Measurements from ENCODE around the gene PHC2. TPM values are rescaled to one million over a fixed set of nuclear protein-coding genes. Genes with fewer than 3 reads are reported as not detected.

PHC2 gene
- total and polyA plus RNA-seq, 2 of the 13 experiments (the other 11 are each of a cell fraction or from before 2014, with no cell fraction given): 52.5 to 84.9 TPM

DNA sequence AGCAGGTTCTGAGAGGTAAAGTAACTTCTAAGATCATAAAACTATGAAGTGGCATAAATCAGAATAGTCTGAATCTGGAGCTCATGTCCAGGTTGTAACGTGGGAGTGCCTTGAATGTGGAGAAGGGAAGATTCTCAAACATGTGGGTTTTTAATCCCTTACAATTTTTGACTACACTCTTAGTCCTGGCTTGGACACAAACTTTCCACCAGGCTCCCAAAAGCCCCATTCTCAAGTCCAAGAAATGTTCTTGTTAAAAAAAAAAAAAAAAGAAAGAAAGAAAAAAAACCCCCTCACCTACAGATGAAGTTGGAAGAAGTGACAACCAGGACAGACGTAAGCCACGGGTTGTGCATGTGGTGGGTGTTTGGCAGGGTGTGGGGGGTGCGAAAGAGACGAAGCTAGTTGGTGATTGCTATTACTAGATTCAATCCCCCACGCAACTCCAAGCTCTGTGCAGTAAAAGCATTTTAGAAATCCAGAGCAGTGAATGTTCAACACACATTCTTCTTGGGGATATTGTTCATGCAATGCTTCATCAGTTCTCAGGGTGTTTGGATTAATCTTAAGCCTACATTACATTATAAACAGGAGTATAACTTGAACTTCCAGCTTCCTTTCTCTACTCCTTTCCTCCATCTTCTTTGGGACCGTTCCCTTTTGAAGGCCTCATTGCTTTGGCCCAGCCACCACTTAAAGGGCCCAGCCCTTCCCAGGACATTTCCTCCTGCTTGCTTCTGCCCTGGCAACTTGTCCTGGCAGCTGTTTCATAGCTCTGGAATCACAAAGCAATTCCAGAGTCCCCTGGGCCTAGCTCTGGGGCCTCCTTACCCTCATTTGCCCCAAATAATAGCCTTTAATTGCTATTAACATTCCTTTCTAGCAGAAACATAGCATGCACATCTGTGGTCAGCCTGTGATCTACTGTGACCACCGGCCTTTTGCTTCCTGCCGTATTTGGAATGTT lies 41.8 kb downstream of the PHC2 start (continued):
- TF ChIP-seq HNRNPK (IDR thresholded peaks at IDR 0.05; ENCODE audit: low read depth, low read length, poor library complexity, severe bottlenecking) (no peak), REPIN1 (CRISPR knock-in tag; IDR thresholded peaks at IDR 0.05; ENCODE audit: borderline replicate concordance, low read depth) (no peak), ZNF383 (CRISPR knock-in tag; IDR thresholded peaks at IDR 0.05; ENCODE audit: borderline replicate concordance) (no peak), ZNF296 (CRISPR knock-in tag; conservative IDR thresholded peaks at IDR 0.05) (no peak), MZF1 (CRISPR knock-in tag; IDR thresholded peaks at IDR 0.05; ENCODE audit: borderline replicate concordance) (no peak), SALL1 (CRISPR knock-in tag; IDR thresholded peaks at IDR 0.05) (no peak), REXO4 (CRISPR knock-in tag; IDR thresholded peaks at IDR 0.05; ENCODE audit: borderline replicate concordance) (no peak)
- TF ChIP-seq, protein P1, sequence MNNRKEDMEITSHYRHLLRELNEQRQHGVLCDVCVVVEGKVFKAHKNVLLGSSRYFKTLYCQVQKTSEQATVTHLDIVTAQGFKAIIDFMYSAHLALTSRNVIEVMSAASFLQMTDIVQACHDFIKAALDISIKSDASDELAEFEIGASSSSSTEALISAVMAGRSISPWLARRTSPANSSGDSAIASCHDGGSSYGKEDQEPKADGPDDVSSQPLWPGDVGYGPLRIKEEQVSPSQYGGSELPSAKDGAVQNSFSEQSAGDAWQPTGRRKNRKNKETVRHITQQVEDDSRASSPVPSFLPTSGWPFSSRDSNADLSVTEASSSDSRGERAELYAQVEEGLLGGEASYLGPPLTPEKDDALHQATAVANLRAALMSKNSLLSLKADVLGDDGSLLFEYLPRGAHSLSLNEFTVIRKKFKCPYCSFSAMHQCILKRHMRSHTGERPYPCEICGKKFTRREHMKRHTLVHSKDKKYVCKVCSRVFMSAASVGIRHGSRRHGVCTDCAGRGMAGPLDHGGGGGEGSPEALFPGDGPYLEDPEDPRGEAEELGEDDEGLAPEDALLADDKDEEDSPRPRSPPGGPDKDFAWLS (CRISPR knock-in tag; IDR thresholded peaks at IDR 0.05; ENCODE audit: borderline replicate concordance): no peak
- TF ChIP-seq, protein P2, sequence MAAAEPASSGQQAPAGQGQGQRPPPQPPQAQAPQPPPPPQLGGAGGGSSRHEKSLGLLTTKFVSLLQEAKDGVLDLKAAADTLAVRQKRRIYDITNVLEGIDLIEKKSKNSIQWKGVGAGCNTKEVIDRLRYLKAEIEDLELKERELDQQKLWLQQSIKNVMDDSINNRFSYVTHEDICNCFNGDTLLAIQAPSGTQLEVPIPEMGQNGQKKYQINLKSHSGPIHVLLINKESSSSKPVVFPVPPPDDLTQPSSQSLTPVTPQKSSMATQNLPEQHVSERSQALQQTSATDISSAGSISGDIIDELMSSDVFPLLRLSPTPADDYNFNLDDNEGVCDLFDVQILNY (CRISPR knock-in tag; conservative IDR thresholded peaks at IDR 0.05): no peak

Measured in HepG2 (cell line).